GM19397 (cell line): ENCODE measurements around the gene MEN1.
"Not testable (repeated sequence)": the region's sequence is repeated elsewhere in the genome, so short reads cannot be mapped to it uniquely, and the experiment has no call there.

Experiments
- ATAC-seq: cut with Tn5 transposase; IDR thresholded peaks from one replicate; pipeline ENCODE4 v1.9.1; 2021; ENCODE audit warnings: mild to moderate bottlenecking, moderate library complexity; ENCODE audit not compliant: unreplicated experiment

Gene MEN1

GRCh38 chr11:64846998-64847666 lies 36.8 kb upstream of the MEN1 start:
- ATAC-seq: no peak

GRCh38 chr11:64845776-64846129 lies 35.4 kb upstream of the MEN1 start:
- ATAC-seq: not testable (repeated sequence)

- no peak for ATAC-seq
Measured at GRCh38 chr11:64845129-64845775, 34.9 kb upstream of the MEN1 start.

GRCh38 chr11:64844330-64845128 lies 34.2 kb upstream of the MEN1 start, which contains the start of gene CDC42BPG:
Gene CDC42BPG (minus strand): TSS chr11:64844653. CDS start chr11:64844569, 84 bp downstream.
- ATAC-seq: no peak

GRCh38 chr11:64843686-64844329 lies 33.5 kb upstream of the MEN1 start:
- no peak for ATAC-seq

- no peak for ATAC-seq
Measured at GRCh38 chr11:64842851-64843685, 32.7 kb upstream of the MEN1 start.

- no peak for ATAC-seq
Measured at GRCh38 chr11:64842366-64842759, 32.0 kb upstream of the MEN1 start.

GRCh38 chr11:64841592-64842365 lies 31.4 kb upstream of the MEN1 start:
- no peak for ATAC-seq

- no peak for ATAC-seq
Measured at GRCh38 chr11:64839887-64840782, 29.8 kb upstream of the MEN1 start.

- no peak for ATAC-seq
Measured at GRCh38 chr11:64839335-64839734, 29.0 kb upstream of the MEN1 start.

- no peak for ATAC-seq
Measured at GRCh38 chr11:64838600-64839334, 28.4 kb upstream of the MEN1 start.

- no peak for ATAC-seq
Measured at GRCh38 chr11:64837887-64838351, 27.6 kb upstream of the MEN1 start.

GRCh38 chr11:64836448-64837072 lies 26.2 kb upstream of the MEN1 start:
- no peak for ATAC-seq

- no peak for ATAC-seq
Measured at GRCh38 chr11:64835616-64836447, 25.5 kb upstream of the MEN1 start.

GRCh38 chr11:64834723-64835615 lies 24.6 kb upstream of the MEN1 start:
- ATAC-seq: no peak
